HG03097 (cell line): ENCODE measurements around the gene CKAP2.
"Not testable (repeated sequence)": the region's sequence is repeated elsewhere in the genome, so short reads cannot be mapped to it uniquely, and the experiment has no call there.

Experiments used
- ATAC-seq: cut with Tn5 transposase; IDR thresholded peaks from one replicate; pipeline ENCODE4 v1.9.1; 2021; ENCODE audit not compliant: unreplicated experiment, low FRiP score

The CKAP2 gene

DNA sequence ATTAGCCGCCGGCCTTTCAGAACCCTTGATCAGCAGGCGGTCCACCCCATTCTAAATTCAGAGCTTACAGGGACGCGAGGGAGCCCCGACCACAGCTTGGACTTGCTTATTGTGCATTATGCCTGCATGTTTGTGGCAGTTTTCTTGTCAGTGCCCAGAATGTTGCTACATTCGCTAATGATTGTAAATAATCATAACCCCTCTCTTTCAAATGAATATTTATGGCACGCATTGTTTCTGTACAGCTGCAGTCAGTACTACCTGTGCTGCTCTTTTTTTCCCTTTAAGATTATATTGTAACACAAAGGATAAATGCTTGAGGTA is 4.5 kb upstream of the CKAP2 start:
- no peak for ATAC-seq

DNA sequence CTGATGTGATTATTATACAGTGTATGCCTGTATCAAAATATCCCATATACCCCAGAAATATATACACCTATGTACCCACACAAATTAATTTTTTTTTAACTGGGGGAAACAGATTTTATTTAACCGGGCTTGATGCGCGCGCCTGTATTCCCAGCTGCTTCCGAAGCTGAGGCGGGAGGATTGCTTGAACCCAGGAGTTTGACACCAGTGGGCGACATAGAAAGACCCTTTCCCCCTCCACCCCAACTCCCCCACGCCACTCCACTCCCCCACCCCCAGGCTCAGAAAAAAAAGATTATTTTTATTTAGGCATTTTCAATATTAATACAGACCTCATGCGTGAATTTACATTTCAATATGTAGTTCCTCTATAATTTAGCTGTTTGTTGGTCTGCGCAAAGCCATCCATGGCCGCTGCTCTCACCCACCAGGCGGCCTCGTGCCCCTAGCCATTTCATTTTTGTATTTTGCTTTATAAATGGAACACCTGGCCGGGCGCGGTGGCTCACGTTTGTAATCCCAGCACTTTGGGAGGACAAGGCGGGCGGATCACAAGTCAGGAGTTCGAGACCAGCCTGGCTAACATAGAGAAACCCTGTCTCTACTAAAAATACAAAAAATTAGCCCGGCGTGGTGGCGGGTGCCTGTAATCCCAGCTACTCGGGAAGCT is 4.0 kb upstream of the CKAP2 start:
- ATAC-seq: no peak

DNA sequence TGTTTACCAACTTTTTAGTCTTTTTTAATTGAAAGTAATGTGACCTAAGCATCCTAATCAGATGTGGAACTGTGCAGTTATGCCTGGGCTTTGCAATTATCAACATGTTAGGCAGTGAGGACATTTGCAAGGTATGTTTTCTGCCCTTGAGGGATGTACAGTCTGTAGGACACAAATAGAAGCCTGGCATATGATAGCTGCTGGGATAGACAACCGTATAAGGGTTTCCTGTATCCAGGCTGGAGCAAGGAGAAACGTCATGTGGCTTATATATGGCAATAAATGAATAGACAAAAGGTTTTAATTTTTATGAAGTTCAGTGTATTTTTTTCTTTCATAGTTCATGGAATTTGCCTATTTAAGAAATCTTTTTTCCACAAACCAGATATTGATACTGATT is 2.8 kb upstream of the CKAP2 start:
- ATAC-seq: no peak

GRCh38 chr13:52454459-52454819 is 839 bp upstream of the CKAP2 start:
- ATAC-seq: peak; percentile 17

- peak; percentile 48 for ATAC-seq
Observed at GRCh38 chr13:52455677-52456041, 381 bp downstream of the CKAP2 start.

GRCh38 chr13:52459668-52460067 is 4.4 kb downstream of the CKAP2 start:
- no peak for ATAC-seq

DNA sequence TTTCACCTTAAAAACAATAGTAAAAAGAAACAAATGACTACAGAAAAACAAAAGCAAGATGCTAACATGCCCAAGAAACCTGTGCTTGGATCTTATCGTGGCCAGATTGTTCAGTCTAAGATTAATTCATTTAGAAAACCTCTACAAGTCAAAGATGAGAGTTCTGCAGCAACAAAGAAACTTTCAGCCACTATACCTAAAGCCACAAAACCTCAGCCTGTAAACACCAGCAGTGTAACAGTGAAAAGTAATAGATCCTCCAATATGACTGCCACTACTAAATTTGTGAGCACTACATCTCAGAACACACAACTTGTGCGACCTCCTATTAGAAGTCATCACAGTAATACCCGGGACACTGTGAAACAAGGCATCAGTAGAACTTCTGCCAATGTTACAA is 6.0 kb downstream of the CKAP2 start:
- no peak for ATAC-seq

- ATAC-seq: no peak
Observed at GRCh38 chr13:52463526-52463925, 8.2 kb downstream of the CKAP2 start.

GRCh38 chr13:52468487-52468886 is 13.2 kb downstream of the CKAP2 start:
- ATAC-seq: not testable (repeated sequence)

DNA sequence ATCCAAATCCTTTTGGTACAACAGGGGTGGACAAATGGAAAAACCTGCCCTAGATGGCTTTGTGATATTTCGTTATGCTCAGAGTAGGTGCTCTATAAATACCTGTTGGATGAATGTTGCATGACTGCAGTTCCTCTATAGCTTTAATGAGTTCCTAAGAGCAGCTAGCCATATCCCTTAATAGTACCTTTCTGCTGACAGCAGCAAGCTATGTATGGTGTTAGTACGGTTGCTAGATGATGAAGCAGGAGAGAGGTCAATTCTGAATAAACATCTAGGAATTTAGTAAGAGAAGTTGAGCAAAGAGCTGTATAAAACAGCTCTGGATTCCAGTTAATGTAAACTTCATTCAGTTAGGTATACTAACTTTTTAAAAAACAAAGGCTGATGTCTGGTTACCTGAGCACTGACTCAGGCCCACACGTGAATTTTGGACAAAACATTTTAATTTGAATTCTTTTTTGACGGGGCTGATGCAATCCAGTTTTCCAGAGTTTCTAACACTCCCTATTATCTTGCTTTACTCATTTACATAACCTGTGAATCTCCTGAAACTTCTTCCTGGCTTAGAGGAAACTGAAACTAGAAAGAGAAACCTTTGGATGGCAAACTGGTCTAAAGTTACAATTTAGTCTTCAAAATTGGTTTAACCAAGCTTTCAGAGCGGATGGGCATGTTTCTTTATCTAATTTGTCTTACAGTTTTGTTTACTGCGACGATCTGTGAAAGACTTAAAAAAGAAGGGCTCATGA is 25.6 kb downstream of the CKAP2 start:
- ATAC-seq: not testable (repeated sequence)

- ATAC-seq: not testable (repeated sequence)
Observed at GRCh38 chr13:52487078-52487477, 31.8 kb downstream of the CKAP2 start.

GRCh38 chr13:52488763-52489162 is 33.5 kb downstream of the CKAP2 start:
- ATAC-seq: not testable (repeated sequence)

DNA sequence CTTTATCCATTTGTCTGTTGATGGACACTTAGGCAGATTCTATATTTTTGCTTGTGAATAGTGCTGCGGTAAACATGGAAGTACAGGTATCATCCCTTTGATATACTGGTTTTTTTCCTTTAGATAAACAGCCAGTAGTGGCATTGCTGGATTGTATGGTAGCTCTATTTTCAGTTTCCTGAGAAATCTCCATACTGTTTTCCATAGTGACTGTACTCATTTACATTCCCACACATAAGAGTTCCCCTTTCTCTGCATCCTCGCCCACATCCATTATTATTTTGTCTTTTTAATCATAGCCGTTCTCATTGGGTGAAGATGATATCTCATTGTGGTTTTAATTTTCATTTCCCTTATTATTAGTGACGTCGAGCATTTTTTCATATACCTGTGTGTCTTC is 35.7 kb downstream of the CKAP2 start:
- not testable (repeated sequence) for ATAC-seq

DNA sequence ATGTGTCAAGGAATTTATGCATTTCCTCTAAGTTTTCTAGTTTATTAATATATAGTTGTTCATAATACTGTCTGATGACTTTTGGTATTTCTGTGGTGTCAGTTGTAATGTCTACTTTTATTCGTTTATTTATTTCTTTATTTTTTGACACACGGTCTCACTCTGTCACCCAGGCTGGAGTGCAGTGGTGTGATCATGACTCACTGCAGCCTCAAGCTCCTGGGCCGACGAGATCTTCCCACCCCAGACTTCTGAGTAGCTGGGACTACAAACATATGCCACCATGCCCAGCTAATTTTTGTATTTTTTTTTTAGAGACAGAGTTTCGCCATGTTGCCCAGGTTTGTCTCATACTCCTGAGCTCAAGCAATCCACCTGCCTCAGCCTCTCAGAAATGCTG is 39.0 kb downstream of the CKAP2 start:
- not testable (repeated sequence) for ATAC-seq

- peak; percentile 73 for ATAC-seq
Observed at GRCh38 chr13:52497979-52498378, 42.7 kb downstream of the CKAP2 start.

DNA sequence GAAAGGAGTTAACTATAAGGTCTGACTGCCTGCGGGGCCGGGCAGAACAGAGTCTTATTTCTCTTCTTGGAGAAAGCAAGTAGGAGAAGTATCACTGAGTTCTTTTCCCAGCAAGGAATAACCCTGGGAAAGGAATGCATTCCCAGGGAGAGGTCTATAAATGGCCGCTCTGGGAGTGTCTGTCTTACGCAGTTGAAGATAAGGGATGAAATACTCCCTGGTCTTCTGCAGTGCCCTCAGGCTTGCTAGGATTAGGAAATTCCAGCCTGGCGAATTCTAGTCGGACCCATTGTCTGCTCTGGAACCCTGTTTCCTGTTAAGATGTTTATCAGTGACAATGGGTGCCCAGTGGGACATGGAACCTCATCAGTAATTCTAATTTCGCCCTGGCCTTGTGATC is 47.0 kb downstream of the CKAP2 start:
- ATAC-seq: not testable (repeated sequence)

DNA sequence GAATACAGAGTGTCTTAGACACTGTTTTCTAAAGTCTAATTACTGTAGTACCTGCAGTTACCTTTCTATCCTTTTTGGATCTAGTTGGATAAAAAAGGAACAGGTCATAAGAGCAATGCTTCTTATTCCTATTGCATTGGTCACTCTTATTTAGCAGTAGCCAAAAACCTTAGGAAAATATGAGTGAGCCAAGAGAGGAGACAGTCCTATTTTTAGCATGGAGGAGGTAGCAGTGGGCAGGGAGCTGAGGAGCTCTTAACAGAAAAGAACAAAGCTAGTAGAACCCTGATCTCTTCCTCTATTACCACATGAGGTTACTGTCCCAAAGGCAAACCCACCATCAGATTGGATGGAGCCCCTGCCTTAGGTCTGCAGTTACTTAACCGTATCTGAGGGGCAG is 50.6 kb downstream of the CKAP2 start:
- not testable (repeated sequence) for ATAC-seq

GRCh38 chr13:52509532-52509931 is 54.3 kb downstream of the CKAP2 start:
- not testable (repeated sequence) for ATAC-seq

DNA sequence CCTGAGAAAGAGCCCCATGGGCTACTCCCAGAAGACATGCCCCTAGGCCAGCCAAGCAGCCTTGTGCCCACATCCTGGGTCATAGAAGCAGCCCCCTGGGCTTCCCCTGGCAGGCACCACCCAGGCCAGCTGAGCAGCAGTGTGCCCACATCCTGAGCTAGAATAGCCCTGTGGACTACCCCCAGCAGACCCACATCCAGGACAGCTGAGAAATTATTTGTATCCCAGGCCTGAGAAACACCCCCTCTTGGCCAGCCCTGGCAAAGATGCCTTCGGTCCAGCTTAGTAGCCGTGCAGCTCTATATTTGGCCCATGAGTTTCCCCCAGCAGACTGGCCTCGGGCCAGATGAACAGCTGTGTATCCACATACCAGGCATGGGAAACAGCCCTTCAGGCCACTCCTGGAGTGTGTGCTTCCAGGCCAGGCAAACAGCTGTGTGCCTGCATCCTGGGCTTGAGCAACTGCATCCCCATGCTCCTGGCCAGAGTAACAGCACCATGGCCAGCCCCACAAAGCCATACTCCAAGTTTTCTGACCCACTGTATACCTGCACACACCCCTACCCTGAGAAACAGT is 55.0 kb downstream of the CKAP2 start:
- not testable (repeated sequence) for ATAC-seq

DNA sequence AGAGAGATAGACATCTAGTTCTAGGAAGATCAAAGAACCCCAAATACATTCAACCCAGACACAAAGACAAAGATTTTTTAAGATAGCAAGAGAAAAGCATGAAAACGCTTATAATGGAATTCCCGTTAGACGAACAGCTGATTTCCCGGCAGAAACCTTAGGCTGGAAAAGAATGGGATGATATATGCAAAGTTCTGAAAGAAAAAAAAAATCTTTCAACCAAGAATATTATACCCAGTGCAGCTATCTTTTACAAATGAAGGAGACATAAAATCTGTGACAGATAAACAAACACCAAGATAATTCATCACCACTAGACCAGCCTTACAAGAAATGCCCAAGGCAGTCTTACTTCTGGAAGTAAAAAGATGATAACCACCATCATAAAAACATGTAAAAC is 56.3 kb downstream of the CKAP2 start:
- ATAC-seq: not testable (repeated sequence)

DNA sequence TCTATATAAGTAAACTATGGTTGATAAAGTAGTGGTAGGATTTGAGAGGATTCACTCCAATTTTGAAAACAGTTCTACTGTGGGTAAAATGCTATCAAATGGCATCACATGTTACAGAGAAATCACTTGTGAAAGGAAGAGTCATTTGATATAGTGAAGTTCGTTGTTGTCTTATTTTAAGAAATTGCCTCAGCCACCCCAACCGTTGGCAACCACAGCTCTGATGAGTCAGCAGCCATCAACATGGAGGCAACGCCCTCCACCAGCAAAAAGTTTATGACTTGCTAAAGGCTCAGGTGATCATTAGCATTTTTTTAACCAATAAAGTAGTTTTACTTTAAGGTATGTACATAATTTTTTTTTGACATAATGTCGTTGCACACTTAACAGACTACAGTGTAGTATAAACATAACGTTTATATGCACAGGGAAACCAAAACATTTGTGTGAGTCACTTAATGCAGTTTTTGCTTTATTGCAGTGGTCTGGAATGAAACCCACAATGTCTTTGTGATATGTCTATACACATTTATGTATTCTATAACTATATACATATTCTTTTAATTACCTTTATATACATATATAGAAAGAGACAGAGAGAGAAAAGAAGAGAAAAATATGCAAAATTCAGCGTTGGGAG is 58.8 kb downstream of the CKAP2 start:
- ATAC-seq: not testable (repeated sequence)

GRCh38 chr13:52523323-52523722 is 68.0 kb downstream of the CKAP2 start:
- not testable (repeated sequence) for ATAC-seq
